Measurements from ENCODE around the gene GPANK1.

Gene GPANK1

DNA sequence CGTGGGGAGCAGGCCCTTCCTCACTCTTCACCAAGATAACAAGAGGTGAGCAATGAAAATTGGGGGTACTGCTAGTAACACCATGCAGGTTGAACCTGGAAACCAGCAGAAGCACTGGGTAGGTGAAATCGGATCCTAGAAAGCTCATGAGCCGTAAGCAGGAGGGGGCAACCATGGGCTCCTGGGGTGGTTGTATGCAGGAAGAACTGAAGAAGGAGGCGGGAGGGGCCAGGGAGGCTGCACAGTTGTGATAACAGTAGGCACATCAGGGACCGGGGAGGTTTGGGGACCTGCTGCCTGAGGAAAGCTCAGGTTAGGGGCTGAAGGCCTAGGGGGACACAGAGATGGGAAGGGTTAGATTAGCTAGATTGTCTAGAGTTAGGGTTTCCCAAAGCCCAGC, 21.7 kb upstream of the GPANK1 start:
- TF ChIP-seq, protein P1, sequence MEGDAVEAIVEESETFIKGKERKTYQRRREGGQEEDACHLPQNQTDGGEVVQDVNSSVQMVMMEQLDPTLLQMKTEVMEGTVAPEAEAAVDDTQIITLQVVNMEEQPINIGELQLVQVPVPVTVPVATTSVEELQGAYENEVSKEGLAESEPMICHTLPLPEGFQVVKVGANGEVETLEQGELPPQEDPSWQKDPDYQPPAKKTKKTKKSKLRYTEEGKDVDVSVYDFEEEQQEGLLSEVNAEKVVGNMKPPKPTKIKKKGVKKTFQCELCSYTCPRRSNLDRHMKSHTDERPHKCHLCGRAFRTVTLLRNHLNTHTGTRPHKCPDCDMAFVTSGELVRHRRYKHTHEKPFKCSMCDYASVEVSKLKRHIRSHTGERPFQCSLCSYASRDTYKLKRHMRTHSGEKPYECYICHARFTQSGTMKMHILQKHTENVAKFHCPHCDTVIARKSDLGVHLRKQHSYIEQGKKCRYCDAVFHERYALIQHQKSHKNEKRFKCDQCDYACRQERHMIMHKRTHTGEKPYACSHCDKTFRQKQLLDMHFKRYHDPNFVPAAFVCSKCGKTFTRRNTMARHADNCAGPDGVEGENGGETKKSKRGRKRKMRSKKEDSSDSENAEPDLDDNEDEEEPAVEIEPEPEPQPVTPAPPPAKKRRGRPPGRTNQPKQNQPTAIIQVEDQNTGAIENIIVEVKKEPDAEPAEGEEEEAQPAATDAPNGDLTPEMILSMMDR (conservative IDR thresholded peaks at IDR 0.05; ENCODE audit: control insufficient read depth, insufficient read depth, low read depth, low read length), result no peak
- no peak for DNase-seq (ENCODE audit: low read depth)
- no peak overlapping the region for H3K4me3 ChIP-seq (ENCODE audit: control insufficient read depth, low read depth, low read length)

DNA sequence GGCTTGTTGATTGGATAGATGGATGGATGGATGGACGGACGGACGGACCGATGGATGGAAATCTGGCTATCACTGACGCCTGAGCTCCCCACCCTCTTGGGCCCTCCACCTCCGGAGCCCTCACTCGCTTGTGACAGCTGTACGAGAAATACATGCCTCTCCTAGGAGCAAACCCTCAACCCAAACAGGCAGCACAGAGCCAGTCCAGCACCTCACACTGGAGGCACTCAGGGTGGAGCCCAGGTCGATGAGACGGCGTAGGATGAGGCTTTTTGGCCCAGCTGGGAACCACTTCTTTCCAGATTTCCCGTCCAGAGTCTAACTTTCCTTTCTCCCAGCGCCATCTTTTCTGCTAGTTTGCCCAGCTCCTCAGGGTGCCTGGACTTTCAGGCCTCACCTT, 18.8 kb upstream of the GPANK1 start:
- H3K4me3 ChIP-seq (ENCODE audit: control insufficient read depth, low read depth, low read length), result no peak overlapping the region
- TF ChIP-seq, protein P1 (conservative IDR thresholded peaks at IDR 0.05; ENCODE audit: control insufficient read depth, insufficient read depth, low read depth, low read length), result no peak
- no peak for DNase-seq (ENCODE audit: low read depth)

DNA sequence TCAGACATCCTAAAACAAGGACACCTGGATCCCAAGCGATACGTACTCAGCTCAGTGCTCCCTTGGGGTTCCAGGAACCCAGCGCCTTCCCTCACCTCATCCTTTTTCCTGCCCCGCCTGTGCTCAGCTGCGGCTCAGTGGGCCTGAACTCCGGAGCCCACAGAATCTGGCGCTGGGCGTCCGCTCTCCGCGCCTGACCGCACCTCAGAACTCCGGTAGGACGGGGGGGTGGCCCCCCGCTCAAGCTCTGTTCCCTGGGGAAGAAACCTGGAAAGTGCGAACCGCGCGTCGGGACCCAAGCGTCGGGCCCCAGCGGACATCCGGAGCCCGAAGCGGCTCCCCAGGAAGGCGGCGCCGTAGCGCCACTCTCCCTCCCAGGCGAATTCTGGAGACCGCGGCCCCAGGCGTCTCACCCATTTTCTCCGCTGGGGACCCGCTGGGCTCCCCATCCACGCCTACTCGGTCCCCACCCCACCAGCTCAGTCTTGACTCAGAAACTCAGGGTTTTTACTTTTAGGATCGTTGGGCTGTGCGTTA, 16.4 kb upstream of the GPANK1 start:
- DNase-seq (ENCODE audit: low read depth), result peak; percentile 19
- TF ChIP-seq, protein P1 (conservative IDR thresholded peaks at IDR 0.05; ENCODE audit: control insufficient read depth, insufficient read depth, low read depth, low read length), result peak; percentile 10
- peak overlapping the region; percentile 38 for H3K4me3 ChIP-seq (ENCODE audit: control insufficient read depth, low read depth, low read length)

DNA sequence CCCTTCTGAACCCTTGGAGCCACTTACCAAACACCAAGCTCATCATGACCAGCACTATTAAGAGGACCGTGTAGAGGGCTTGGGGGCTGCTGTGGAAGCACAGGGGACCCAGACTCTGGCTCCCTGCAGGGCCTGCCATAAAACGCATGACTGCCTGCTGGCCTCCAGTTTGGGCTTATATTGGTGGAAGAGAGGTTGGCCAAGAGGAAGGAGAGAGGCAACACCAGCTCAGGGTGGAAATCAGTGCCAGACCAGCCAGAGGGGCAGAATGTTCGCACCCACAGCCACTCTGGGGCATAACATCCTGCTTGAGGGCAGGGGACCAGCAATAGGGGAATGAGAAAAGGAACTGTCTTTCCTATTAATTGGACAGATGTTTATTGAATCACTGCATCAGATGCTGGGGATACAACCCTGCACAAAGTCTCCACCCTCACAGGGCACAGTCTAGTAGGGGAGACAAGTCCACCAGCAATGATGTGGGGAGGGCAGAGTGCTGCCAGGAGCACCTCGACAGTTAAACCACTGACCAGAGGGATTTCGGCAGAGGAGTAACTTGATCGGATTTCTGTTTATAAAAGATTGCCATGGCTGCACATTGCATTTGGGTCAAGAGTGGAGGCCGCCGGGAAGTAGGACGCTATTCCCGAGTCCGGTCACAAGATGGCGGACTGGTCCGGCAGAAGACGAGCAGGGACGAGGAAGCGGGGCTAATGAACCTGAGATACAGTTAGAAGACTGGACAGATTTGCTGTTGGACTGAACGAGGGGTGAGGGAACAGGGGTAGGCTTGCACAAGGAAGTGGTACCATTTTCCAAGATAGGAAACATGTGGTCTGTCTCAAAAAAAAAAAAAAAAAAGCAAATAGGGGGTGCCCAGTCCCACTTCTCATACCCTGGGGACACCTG, 15.7 kb upstream of the GPANK1 start, which contains the start of gene LY6G5C:
Gene LY6G5C, minus strand, starts transcription at position 842 of the 909 bp plus-strand sequence. Its CDS starts 694 bp downstream, at position 148.
- H3K4me3 ChIP-seq (ENCODE audit: control insufficient read depth, low read depth, low read length), result peak within 1 kb of the TSS; percentile 38
- DNase-seq (ENCODE audit: low read depth), result peak; percentile 91
- TF ChIP-seq, protein P1 (conservative IDR thresholded peaks at IDR 0.05; ENCODE audit: control insufficient read depth, insufficient read depth, low read depth, low read length), result peak; percentile 72

DNA sequence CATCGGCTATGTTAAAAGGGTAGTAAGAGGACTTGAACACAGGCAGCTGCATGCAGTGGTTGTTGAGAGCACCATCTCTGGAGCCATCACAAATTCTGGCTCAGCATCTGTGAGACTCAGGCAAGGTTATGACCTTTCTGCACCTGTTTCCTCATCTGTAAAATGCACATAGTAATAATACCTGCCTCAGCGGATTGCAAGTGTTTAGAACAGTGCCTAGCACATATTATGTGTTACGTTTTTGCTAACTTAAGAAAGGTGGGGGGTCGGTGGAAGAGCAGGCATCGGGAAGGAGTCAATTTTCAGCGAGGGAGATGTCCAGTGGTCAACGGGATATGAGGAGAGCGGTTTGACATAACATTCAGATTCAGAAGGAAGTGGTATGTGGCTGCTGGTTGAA, 13.2 kb upstream of the GPANK1 start:
- TF ChIP-seq, protein P1 (conservative IDR thresholded peaks at IDR 0.05; ENCODE audit: control insufficient read depth, insufficient read depth, low read depth, low read length), result no peak
- no peak for DNase-seq (ENCODE audit: low read depth)
- H3K4me3 ChIP-seq (ENCODE audit: control insufficient read depth, low read depth, low read length), result no peak overlapping the region

DNA sequence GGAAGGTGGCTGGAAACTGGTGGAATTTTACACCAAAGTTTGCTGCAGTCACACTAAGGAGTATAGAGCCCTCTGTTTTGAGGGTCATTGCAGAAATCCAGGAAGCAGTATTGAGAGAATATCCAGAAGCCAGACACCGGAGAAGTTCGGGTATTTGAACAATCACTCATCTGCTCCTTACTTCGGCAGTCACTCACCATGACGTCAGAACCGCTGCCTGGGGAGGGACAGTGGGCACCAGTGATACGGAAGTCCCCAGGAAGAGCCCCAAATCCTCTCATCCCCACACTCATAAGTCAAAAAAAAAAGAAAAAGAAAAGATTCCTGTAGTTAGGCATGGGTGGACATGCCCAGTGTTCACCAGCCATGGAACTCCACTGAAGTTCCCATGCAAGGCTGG, 12.1 kb upstream of the GPANK1 start:
- no peak overlapping the region for H3K4me3 ChIP-seq (ENCODE audit: control insufficient read depth, low read depth, low read length)
- DNase-seq (ENCODE audit: low read depth), result no peak
- TF ChIP-seq, protein P1 (conservative IDR thresholded peaks at IDR 0.05; ENCODE audit: control insufficient read depth, insufficient read depth, low read depth, low read length), result no peak
